Stimulated activated CD4-positive, alpha-beta T cell treated with anti-CD3 and anti-CD28 coated beads, Interleukin-15, amount 100 ng/mL, for 48 hours (primary cell): Measurements from ENCODE around the gene FBH1.
"Not testable (repeated sequence)": the region's sequence is repeated elsewhere in the genome, so short reads cannot be mapped to it uniquely, and the experiment has no call there.

Experiments used
- DNase-seq, 2 donors: peaks; one replicate each; pipeline ENCODE4 v3.0.0-alpha.2; 2020; ENCODE audit warnings: low read depth in 2 of 2

FBH1 gene

GRCh38 chr10:5903563-5903962 lies 13.5 kb downstream of the FBH1 start:
- DNase-seq = no peak

GRCh38 chr10:5904227-5904626 lies 14.2 kb downstream of the FBH1 start:
- no peak for DNase-seq

DNA sequence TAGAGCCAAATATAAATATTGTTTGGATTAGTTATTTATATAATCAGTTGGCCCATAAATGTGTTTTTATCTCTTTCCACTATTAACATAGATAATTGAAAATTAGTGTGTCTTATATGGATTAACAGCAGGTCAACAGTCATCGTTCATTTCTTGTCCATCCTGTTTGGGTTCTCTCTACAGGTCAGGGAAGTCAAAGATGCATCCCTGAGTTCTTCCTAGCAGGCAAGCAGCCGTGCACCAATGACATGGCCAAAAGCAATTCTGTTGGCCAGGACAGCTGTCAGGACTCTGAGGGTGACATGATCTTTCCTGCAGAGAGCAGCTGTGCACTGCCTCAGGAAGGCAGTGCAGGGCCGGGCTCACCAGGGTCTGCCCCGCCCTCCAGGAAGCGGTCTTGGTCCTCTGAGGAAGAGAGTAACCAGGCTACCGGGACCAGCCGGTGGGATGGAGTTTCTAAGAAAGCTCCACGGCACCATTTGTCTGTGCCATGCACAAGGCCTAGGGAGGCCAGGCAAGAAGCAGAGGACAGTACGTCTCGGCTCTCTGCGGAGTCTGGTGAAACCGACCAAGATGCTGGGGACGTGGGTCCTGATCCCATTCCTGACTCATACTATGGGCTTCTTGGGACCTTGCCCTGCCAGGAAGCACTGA lies 15.9 kb downstream of the FBH1 start:
- DNase-seq = no peak

GRCh38 chr10:5906651-5907050 lies 16.6 kb downstream of the FBH1 start:
- no peak for DNase-seq

DNA sequence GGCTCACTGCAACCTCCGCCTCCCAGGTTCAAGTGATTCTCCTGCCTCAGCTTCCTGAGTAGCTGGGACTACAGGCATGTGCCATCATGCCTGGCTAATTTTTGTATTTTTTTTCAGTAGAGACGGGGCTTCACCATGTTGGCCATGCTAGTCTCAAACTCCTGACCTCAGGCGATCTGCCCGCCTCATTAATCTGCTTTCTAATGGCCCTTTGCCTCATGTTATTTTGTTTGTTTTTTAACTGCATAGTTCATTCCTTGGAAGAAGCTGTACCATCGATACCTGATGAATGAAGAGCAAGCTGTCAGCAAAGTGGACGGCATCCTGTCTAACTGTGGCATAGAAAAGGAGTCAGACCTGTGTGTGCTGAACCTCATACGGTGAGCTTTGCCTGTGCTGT lies 18.6 kb downstream of the FBH1 start:
- not testable (repeated sequence) for DNase-seq

- DNase-seq = no peak
Observed at GRCh38 chr10:5910323-5911100, 20.5 kb downstream of the FBH1 start.

- DNase-seq = no peak
Observed at GRCh38 chr10:5911670-5912069, 21.6 kb downstream of the FBH1 start.

- no peak for DNase-seq
Observed at GRCh38 chr10:5913736-5914135, 23.7 kb downstream of the FBH1 start.

GRCh38 chr10:5915451-5915850 lies 25.4 kb downstream of the FBH1 start:
- DNase-seq = no peak

- DNase-seq = no peak
Observed at GRCh38 chr10:5917305-5917704, 27.3 kb downstream of the FBH1 start.

- no peak for DNase-seq
Observed at GRCh38 chr10:5918763-5919162, 28.7 kb downstream of the FBH1 start.

- no peak for DNase-seq
Observed at GRCh38 chr10:5919568-5919967, 29.5 kb downstream of the FBH1 start.

GRCh38 chr10:5921746-5922145 lies 31.7 kb downstream of the FBH1 start:
- DNase-seq = no peak

- DNase-seq = no peak
Observed at GRCh38 chr10:5924889-5925288, 34.8 kb downstream of the FBH1 start.

DNA sequence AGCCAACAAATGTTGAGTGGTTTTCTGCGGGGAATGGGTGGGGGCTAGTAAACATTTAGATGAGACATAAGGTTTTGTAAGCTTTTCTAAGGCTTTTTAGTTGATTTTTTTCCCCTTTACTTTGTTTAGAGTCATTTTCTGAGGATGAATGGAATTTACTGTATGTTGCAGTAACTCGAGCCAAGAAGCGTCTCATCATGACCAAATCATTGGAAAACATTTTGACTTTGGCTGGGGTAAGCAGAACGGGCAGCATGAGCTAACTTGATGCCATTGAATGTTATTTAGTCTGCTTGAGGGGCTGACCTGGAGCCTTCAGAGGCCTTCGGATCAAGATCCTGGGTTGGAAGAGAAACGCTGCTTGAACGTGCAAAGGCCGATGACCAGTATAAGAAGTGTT lies 37.3 kb downstream of the FBH1 start:
- no peak for DNase-seq

- DNase-seq = no peak
Observed at GRCh38 chr10:5929442-5929841, 39.4 kb downstream of the FBH1 start.

DNA sequence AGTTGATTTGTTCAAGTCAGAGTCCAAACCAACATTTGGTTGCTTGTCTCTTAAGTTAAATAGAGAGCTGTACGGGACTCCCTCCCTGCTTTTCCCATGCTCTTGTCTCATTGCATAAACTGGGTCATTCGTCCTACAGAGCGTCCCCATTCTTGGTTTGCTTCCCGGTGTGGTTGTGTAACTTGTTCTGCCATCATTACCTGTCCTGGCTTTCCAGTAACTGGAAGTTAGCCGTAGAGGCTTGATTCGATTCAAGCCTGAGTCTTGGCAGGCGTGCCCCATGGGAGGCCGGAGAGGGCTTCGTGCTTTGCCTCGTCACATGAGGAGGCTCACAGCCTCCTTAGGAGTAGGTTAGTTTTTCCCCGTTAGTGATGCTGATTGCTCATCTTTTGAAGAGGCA lies 40.2 kb downstream of the FBH1 start:
- DNase-seq = no peak

- no peak for DNase-seq
Observed at GRCh38 chr10:5932345-5932744, 42.3 kb downstream of the FBH1 start.

DNA sequence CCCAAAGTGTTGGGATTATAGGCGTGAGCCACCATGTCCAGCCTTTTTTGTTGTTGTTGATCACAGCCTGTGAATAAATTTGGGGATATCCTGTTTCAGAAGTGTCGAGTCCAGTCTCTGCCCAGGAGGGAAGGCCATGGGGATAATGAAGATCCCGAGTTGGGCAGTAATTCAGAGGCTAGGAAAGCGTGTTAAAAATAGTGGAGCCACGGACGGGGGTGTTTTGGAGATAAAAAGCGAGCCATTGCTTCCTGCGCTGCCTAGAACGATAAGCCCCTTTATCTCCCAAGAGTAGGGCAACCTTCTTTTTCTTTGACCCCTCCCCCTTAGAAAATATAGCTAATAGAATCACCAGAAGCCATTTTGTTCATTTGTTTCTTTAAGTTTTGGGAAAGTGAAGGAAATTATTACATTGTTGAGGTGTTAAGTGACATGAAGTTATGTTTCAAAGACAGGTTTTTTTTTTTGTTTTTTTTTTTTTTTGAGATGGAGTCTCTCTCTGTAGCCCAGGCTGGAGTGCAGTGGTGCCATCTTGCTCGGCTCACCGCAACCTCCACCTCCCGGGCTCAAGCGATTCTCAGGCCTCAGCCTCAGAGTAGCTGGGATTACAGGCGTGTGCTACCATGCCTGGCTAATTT lies 44.0 kb downstream of the FBH1 start:
- no peak for DNase-seq

DNA sequence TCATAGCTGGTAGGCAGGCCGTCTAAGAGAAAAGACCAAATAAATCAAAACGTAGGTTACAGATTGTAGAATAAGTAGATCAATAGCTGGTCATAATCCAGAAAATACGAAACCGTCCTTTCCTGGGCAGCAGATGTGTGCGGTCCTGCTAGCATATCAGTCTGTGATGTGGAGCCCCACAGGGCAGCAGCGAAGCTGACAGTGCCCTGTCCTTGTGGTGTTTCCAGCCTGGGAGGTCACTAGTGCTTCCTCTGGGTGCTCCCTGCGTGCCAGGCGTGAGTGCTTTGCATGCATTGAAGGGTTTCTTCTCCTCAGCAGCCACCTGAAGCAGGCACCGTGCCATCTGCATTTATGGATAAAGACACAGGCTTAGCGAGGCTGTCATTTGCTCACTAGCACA lies 45.6 kb downstream of the FBH1 start:
- DNase-seq = no peak

- DNase-seq = no peak
Observed at GRCh38 chr10:5937016-5937415, 47.0 kb downstream of the FBH1 start.

DNA sequence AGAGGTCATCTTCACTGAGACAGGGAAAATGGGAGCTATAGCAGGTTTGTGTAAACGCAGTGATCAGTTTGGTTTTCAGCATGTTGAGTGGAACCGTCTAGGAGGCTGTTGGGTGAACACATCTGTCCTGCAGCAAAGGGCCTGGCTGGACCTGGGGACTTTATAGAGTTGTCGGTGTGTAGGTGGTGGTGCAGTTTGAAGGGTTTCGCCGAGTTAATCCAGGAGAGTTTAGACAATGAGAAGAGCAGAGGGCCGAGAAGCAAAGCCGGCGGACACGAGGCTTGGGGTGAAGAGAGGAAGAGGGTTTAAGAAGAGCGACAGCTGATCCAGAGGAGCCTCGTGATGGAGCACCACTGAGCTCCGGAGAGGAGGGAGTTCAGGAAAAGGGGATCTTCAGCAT lies 48.2 kb downstream of the FBH1 start:
- no peak for DNase-seq

GRCh38 chr10:5940807-5941218 lies 50.8 kb downstream of the FBH1 start:
- DNase-seq = no peak
